NCI-H2196 (cell line): ENCODE data around the gene PTX4.
"Not testable (repeated sequence)": the region's sequence is repeated elsewhere in the genome, so short reads cannot be mapped to it uniquely, and the experiment has no call there.

ENCODE experiments used
- DNase-seq: peaks from one replicate; lab custom pipeline; 2025; ENCODE audit not compliant: unreplicated experiment; lab: John Stamatoyannopoulos, UW

Gene PTX4

DNA sequence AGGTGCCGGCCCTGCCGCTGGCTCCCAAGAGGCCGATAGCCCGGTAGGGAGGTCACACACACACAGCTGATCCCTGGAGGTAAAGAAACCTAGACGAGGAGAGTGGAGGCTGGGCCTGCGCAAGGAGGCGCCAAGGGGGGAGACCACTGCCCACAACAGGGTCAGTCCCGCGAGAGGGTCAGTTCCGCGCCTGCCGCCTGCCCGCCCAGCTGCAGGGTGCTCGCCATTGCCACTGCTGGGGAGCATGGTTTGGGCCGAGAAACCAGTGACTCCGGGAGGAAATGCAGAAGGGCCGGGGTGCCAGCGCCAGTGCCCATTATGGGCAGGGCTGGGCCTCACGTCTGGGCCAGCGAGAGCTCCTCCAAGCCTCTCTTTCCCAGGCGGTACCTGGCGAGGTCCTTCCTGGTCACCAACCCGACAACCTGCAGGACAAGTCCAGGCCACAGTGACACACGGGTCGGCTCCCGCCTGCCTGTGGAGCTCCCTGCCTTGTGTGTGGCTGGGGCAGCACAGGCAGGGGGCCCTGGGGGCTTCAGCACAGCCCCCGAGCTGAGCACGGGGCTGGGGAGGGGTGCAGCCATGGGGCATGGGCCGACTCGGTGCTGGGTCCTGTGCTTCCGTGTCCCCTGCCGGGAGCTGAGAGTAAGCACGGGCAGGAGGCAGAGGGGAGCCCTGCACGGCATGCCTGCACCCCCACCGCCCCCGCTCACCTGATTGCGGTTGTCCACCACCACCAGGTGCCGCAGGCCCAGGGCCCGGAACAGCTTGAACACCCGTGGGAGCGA, 42.3 kb downstream of the PTX4 start:
- no peak for DNase-seq

DNA sequence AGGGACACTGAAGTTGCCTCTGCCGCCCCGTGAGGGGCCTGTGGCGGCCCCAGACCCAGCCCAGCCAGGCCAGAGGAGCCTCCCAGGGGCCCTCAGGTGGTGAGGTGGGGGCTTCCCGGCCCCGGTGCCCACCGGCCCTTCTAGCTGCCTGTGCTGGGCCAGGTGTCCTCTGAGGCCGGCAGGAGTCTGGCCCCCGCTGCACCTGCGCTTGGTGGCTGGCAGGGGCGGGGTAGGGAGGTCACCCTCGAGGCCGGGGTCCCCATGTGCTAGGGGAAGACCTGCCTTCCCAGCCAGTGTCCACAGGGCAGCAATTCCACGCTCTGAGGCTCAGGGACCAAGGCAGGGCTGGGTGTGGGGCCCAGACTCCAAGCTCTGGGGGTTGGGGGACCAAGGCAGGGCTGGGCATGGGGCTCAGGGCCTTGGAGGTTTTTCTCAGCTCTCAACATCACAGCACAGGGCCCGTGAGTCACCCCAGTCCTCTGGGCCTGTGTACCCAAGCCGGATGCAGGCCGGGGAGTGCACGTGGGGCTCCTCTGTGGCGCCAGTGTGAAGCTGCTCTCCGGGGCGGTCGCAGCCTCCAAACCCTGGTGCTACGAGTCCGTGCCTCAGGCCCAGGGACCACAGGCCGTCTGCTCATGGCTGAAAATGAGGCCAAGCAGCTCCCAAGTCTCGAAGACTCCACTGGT, 43.1 kb downstream of the PTX4 start:
- DNase-seq, result no peak

DNA sequence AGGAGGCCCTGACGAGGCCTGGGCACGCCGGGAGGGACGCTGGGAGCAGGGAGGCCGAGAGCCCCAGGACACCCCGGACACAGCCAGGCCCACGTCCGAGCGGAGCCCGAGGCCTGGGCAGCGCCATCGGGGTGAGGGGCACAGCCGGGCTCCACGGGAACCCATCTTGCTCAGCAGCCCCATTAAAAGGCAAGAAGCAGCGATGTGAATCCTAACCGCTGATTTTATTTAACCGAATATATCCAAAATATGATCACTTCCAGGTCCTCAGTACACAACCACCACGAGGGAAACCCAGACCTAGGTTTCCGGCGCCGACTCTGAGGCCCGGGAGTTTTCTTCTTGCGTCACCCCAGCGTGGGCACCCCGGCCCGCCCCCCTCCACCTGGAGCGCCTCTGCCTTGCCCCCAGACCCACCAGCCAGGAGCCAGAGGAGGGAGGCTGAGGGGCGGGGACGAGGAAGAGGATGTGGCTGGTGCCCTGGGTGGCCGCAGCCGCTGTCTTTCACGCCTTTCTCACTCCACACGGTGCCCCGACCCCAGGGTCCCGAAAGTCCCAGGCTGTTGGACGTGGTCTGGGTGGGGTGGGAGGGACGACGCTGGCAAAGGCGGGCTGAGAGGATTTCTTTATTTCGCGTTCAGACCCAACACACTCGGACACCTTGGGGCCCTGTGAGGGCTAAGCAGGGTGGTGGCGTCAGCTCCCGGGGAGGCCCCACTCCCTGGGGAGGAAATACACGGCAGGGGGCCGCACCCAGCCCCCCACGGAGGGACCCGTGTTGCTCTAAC, 43.8 kb downstream of the PTX4 start:
- no peak for DNase-seq

DNA sequence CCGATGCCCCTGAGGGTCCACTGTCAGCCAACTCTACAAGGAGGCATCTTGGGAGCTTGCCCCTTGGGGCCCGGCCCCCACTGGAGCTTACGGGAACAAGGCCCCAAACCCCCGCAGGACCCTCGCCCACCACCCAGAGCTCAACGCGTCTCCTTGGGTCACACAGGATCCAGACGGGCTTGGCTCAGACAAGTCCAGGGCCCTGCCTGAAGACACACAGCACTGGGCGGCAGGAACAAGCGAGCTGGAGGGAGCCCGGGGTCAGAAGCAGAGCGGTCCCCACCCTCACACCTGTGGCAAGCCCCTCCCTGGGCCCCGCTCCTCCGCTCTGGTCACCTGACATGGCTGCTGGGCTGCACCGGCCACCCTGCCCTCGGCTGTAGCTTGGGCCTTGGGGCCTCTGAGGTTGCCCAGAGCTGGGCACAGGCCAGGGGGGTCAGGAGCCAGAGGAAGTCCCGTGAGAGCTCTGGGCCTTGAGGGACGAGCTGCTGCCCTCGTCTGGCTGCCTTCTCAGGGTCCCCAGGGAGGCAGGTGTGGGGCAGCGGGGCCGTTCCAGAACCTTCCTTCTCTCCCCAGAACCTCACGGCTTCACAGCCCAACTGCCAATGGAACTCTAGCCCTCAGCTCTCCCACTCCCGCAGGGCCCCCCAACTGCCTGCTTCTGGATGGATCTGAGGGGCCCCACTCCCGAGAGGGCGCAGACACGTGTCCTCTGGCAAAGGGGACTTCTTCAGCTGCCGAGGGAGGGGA, 44.6 kb downstream of the PTX4 start, which contains the start of gene CCDC154:
Gene CCDC154 (minus strand): TSS at position 577 of the 750 bp plus-strand sequence. CDS start 234 bp downstream, at position 343.
- DNase-seq, result no peak

DNA sequence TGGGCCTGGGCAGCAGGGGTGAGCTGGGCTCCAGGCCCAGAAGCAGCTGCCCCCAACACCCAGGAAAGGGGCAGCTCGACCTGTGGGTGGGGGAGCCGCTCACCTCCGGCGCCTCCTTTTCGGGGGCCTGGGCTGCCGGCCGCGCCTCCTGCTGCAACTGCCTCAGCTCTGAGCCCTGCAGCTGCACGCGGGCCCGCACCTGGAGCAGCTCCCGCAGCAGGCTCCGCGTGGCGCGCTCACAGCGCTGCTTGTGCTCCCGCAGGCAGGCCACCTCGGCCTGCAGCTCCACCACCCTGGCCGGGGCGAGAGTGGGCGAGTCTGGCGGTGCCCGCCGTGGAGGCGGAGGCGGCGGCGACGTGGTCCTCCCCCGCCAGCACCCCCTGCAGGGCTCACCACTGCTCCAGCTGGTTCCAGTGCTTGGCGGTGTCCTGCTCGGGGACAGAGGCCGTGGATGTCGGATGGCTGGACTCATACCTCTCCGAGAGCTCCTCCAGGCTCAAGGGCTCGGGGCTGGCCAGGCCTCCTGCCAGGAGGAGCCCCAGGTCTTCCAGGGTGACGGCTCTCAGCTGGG, 45.3 kb downstream of the PTX4 start:
- no peak for DNase-seq

DNA sequence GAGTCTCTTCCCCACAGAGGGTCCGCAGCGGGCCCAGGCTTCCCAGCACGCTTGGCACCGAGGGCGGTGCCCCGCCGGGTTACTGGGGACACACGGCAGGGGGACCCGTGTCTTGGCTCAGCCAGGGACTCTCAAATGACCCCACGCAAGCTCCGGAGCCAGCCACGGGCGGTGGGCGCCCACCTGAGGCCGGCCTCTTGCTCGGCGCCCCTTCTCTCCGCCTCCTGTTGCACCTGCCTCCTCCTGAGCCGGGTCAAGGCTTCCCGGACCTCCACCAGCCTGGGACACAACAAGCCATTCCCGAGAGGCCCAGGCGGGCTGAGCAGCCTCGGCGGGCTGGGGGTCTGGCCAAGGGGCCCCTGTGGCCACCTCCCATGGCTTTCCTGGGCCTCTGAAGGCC, 46.0 kb downstream of the PTX4 start:
- no peak for DNase-seq

DNA sequence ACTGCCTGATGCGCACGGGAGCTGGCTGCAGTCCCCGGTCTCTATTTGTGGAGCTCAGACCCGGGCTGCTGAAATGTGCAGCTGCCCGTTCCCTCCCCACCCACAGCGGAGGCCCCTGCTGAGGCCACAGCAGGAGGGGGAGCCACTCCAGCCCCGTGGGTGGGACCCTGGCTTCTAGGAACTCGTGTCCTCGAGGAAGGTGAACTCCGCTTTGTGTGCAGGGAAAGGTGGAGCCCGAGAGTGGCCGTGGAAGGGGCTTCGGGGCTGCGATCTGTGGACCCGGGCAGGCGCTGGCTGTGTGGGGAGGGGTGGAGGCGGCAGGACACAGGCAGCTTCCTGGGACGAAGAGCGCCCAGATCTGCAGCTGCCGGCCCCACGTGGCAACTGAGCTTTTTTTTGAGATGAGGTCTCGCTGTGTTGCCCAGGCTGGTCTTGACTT, 47.3 kb downstream of the PTX4 start:
- DNase-seq, result no peak

DNA sequence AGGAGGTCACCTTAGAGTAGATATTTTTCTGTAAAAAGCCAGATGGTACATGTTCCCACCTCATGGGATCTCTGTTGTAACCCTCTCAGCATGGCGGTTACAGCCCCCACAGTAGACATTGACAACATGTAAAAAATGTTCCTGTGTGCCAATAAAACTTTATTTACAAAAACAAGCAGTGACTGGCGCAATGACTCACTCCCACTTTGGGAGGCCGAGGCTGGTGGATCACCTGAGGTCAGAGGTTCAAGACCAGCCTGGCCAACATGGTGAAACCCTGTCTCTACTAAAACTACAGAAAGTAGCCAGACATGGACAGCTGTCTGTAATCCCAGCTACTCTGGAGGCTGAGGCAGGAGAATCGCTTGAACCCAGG, 49.1 kb downstream of the PTX4 start:
- DNase-seq, result not testable (repeated sequence)

DNA sequence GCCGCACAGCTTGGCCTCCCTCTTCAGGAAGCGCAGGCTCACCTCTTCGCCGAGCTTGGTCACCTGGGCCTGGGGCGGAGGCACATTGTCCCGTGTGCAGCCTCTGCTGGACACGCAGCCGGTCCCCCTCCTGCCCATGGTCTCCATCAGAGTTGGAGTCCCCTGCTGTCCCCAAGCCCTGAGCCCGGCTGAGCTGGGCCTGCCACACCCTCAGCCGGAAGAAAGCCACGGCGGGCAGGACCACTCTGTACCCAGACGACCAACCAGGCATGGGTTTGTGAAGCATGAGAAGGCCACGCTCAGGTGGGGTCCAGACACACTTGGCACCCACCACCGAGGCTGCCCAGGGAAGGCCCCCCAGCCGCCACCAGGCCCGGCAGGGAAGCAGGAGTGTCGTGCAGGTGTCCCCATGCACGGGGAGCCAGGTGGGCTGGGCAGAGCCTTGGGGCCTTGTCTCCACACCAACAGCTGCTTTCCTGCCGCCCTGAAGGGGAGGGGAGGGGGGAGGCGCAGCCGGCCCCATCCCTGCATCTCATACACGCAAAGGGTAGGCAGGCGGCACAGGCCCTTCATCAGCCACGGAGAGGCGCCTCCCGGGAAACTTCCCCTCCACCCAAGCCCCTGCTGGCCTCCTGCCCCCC, 49.6 kb downstream of the PTX4 start:
- no peak for DNase-seq

DNA sequence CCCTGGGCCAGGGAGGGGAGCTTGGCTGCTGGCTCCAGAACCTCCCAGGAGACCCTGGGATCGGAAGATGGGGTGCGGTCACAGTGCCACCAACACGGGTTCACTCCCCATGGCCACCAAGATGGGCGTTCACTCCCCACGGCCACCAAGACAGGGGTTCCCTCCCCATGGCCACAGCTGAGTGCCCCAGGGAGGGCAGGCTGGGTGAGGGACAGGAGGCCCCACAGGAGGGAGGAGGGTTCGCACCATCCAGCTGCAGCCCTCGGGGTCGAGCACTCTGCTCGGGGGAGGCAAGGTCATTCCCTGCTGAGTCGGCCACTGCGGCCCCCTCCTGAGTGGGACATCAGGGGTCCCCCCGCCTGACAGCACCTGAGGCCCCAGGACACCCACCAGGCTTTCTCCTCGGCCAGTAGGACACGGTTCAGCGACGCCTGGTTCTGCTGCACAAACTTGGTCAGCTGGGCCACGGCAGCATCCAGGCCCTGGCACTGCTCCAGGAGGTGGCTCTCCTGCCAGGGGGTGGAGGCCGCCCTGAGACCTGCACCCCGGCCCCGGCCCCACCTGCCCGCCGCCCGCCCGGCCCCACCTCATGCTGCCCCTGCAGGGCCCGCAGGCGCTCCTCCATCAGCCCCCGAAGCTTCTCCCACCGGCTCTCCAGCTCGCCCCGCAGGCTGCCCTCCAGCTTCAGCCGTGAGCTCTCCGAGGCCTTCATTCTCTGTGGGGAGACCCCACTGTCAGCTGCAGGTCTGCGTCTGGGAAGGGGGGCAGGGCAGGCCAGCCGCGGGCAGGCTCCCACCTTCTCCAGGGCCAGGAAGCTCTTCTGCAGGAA, 50.3 kb downstream of the PTX4 start:
- no peak for DNase-seq

DNA sequence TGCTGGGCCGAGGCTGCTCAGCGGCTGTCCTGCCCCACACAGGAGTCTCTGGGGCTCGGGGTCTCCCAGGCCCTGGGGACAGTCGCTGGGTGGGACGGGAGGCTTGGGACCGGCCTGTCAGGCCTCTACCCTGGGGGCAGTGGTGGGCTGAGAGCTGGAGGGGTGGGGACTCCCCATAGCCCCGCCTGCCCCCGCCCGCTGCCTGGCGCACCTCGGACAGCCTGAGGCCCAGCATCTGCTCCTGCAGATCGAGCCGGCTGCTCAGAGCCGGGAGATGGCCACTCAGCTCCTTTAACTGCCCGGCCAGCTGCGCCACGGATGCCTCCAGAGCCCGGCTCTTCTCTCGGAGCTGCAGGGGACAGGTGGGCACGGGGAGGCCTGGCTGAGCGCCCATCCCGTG, 51.1 kb downstream of the PTX4 start:
- no peak for DNase-seq

DNA sequence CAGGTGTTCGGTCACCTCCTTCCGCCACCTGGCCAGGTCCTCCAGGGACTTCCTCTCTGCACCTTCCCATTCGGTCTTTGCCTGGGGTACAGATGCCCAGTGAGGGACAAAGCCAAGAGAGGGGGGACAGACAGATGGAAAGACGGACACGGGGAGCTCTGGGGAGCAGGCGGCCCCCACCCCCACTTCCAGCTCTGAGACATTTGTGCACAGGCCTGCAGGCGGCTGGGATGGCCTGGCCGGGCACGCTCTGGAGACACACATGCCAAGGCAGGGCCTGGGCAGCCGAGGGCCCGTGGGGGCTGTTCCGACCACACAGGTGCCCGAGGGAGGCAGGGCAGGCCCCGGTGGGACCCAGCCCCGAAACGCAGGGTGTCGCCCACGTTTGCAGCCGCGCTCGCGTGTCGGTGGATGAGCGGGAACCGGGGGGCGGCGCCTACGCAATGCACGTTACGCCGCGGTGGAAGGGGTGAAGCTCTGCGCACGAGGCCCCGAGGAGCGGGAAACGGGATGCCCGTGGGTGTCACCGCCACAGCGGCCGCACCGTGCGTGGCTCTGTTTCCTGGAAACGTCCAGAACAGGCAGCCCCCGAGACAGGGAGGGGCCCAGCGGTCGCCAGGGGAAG, 51.9 kb downstream of the PTX4 start:
- DNase-seq, result no peak

DNA sequence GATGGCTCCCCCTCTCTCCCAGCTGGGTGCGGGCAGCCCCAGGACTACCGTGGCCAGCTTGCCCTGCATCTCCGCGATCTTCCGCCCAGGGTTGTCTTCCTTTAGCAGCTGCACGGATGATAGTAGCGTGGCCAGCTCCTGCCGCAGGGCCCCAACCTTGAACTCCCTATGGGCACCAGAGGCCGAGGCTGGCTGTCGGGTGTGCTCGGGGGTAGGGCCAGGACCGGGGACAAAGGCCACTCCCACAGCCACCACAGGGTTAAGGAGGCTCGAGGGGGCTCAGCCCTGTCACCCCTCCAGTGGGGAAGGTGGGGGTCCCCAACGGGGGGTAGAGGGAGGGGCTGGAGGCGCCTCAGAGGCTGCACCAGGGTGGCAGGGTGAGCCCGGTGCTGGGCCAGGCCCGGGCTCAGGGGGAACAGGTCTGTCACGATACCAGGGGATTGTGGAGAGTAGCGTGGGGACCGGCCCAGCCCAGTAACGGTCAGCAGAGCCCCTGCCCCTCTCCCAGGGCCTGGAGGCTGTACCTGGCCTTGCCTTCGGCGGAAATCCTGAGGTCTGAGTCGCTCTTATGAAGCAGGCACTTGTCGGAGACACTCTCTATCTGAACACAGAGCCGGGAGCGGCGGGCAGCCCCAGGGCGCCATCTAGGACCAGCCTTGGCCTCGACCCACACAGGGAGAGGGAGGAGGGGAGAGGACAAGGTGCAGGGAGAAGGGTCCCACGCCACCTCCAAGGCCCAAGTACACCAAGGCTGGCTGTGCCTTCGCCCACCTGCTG, 52.6 kb downstream of the PTX4 start:
- no peak for DNase-seq
